Measurements from ENCODE around the gene FABP6. TPM values are rescaled to one million over a fixed set of nuclear protein-coding genes. Genes with fewer than 3 reads are reported as not detected.

The FABP6 gene
- total RNA-seq, 1 experiment from 2014 or later, result 5.7 TPM

- no TSS peak for BruUV-seq (replicated peaks)
- TF ChIP-seq EZH2 (IDR thresholded peaks at IDR 0.05; ENCODE audit: low read depth) (no peak), CTCF (conservative IDR thresholded peaks at IDR 0.05) (no peak)
- H3K9me3 ChIP-seq (ENCODE audit: insufficient read depth, low read depth), result no peaks in the 10 kb centered on the region
- H3K27me3 ChIP-seq (ENCODE audit: insufficient read depth, low read depth), result no peaks in the 10 kb centered on the region
- intact Hi-C loops (cut with micrococcal nuclease; ENCODE audit: unreplicated experiment), result no loop called here
- ChIA-PET POLR2A (ENCODE audit: unreplicated experiment) (no interaction called here), CTCF (interaction anchor here (0.5 to 1.9 kb wide), 6 partner anchors 17 to 1066 kb away, joined by 4 to 10 read pairs (median 4); no protein-coding TSS in a partner anchor)
- H3K27ac ChIP-seq, result peak overlapping the region; percentile 79; the same call in 1 of the 2 replicates
- H3K4me1 ChIP-seq (replicated peaks; ENCODE audit: insufficient read depth), result peaks cover 18% of the 10 kb centered on the region
- H3K4me2 ChIP-seq, result no peak overlapping the region; the same call in 1 of the 2 replicates
- no peaks in the 10 kb centered on the region for H3K36me3 ChIP-seq (ENCODE audit: low read depth)
- H3K9me2 ChIP-seq (ENCODE audit: insufficient read depth), result no peaks in the 10 kb centered on the region
- no peaks in the 10 kb centered on the region for H4K20me1 ChIP-seq (ENCODE audit: insufficient read depth)
- DNase-seq, result no peak
- 0 out of 2 replicates have a peak, but pooled peaks cover 4% of the 10 kb centered on the region for H3K79me2 ChIP-seq (ENCODE audit: low read depth)
- H3F3A ChIP-seq (ENCODE audit: insufficient read depth, low read depth), result peaks cover 13% of the 10 kb centered on the region; the same call in 1 of the 2 replicates
- H2AFZ ChIP-seq, result no peak overlapping the region
- no peak overlapping the region for H3K4me3 ChIP-seq
These were observed 33.1 kb downstream of the FABP6 start for GRCh38 chr5:160262151-160263074.

DNA sequence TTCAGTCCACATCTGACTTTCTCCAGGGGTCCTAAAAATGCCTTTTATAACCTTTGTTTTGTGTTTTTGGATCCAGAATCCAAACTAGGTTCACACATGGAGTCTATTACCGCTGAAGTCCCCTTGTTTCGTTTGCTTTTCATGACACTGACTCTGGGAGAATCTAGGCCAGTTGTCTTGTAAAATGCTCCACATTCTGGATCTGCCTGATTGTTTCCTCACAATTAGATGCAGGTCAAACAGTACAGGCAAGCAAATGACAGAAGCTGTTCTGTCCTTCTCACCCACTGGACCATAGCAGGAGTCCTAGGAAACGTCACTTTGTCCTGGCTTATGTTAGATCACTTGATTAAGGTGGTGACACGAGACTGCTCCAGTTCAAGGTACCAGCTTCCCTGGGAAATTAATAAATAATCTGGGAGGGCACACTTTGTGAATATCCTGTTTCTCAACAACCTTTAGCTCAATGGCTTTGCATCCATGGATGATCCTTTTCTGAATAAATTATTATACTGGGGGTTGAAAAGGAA lies 34.1 kb downstream of the FABP6 start:
- 0 out of 2 replicates have a peak, but pooled peaks cover 4% of the 10 kb centered on the region for H3K79me2 ChIP-seq (ENCODE audit: low read depth)
- H3K9me3 ChIP-seq (ENCODE audit: insufficient read depth, low read depth), result no peaks in the 10 kb centered on the region
- no peaks in the 10 kb centered on the region for H3K9me2 ChIP-seq (ENCODE audit: insufficient read depth)
- ChIA-PET CTCF (no interaction called here), POLR2A (ENCODE audit: unreplicated experiment) (no interaction called here)
- DNase-seq, result no peak
- H3K4me1 ChIP-seq (replicated peaks; ENCODE audit: insufficient read depth), result peaks cover 19% of the 10 kb centered on the region
- H3K4me3 ChIP-seq, result no peak overlapping the region
- H2AFZ ChIP-seq, result no peak overlapping the region
- no peaks in the 10 kb centered on the region for H4K20me1 ChIP-seq (ENCODE audit: insufficient read depth)
- TF ChIP-seq EZH2 (IDR thresholded peaks at IDR 0.05; ENCODE audit: low read depth) (no peak), CTCF (conservative IDR thresholded peaks at IDR 0.05) (no peak)
- no peak overlapping the region for H3K4me2 ChIP-seq
- H3K27me3 ChIP-seq (ENCODE audit: insufficient read depth, low read depth), result no peaks in the 10 kb centered on the region
- intact Hi-C loops (cut with micrococcal nuclease; ENCODE audit: unreplicated experiment), result no loop called here
- no peak overlapping the region for H3K27ac ChIP-seq
- no peaks in the 10 kb centered on the region for H3K36me3 ChIP-seq (ENCODE audit: low read depth)
- peaks cover 13% of the 10 kb centered on the region; the same call in 1 of the 2 replicates for H3F3A ChIP-seq (ENCODE audit: insufficient read depth, low read depth)
- no TSS peak for BruUV-seq (replicated peaks)

GRCh38 chr5:160266044-160266443 lies 36.7 kb downstream of the FABP6 start:
- TF ChIP-seq CTCF (conservative IDR thresholded peaks at IDR 0.05) (no peak), EZH2 (IDR thresholded peaks at IDR 0.05; ENCODE audit: low read depth) (no peak)
- Histone ChIP-seq H3K27me3 (ENCODE audit: insufficient read depth, low read depth) (no peaks in the 10 kb centered on the region), H3K9me3 (ENCODE audit: insufficient read depth, low read depth) (no peaks in the 10 kb centered on the region), H3K9me2 (ENCODE audit: insufficient read depth) (no peaks in the 10 kb centered on the region), H3F3A (ENCODE audit: insufficient read depth, low read depth) (peaks cover 13% of the 10 kb centered on the region; the same call in 1 of the 2 replicates), H3K27ac (no peak overlapping the region), H3K4me1 (replicated peaks; ENCODE audit: insufficient read depth) (peaks cover 19% of the 10 kb centered on the region), H3K4me3 (no peak overlapping the region), H3K36me3 (ENCODE audit: low read depth) (no peaks in the 10 kb centered on the region), H4K20me1 (ENCODE audit: insufficient read depth) (no peaks in the 10 kb centered on the region), H3K4me2 (no peak overlapping the region), H3K79me2 (ENCODE audit: low read depth) (no peaks in the 10 kb centered on the region), H2AFZ (no peak overlapping the region)
- intact Hi-C loops (cut with micrococcal nuclease; ENCODE audit: unreplicated experiment), result no loop called here
- DNase-seq, result no peak
- ChIA-PET POLR2A (ENCODE audit: unreplicated experiment) (interaction anchor here (0.6 kb wide), 1 partner anchor 77 kb away, joined by 6 read pairs; no protein-coding TSS in a partner anchor), CTCF (no interaction called here)
- BruUV-seq (replicated peaks), result no TSS peak

All from PC-9 (cell line).